Neural progenitor cell (in vitro differentiated cells): ENCODE measurements around the gene LIN7B. TPM values are rescaled to one million over a fixed set of nuclear protein-coding genes. Genes with fewer than 3 reads are reported as not detected.

Experiments
- DNase-seq: peaks from one replicate; pipeline ENCODE4 v3.0.0-alpha.2; 2016; ENCODE audit warnings: low spot score
- H2AFZ ChIP-seq: fragments of 200-600 bp; sonication (generic); replicated peaks from 2 replicates; pipeline ENCODE4 v1.6.1; 2016; ENCODE audit warnings: antibody characterized with exemption
- H3F3A ChIP-seq: fragments of 200-600 bp; sonication (generic); 2 replicates; pipeline ENCODE4 v1.6.1; 2016; ENCODE audit warnings: antibody characterized with exemption, low read depth
- H3K27ac ChIP-seq: fragments of 200-600 bp; sonication (generic); 2 replicates; pipeline ENCODE4 v1.5.1; 2016; ENCODE audit warnings: mild to moderate bottlenecking
- H3K27me3 ChIP-seq: fragments of 200-600 bp; sonication (generic); 2 replicates; pipeline ENCODE4 v1.6.1; 2016; ENCODE audit warnings: mild to moderate bottlenecking, moderate library complexity
- H3K36me3 ChIP-seq: fragments of 200-600 bp; sonication (generic); 2 replicates; pipeline ENCODE4 v1.5.1; 2016
- H3K4me1 ChIP-seq: fragments of 200-600 bp; sonication (generic); 2 replicates; pipeline ENCODE4 v1.6.1; 2016; ENCODE audit warnings: mixed run types
- H3K4me2 ChIP-seq: fragments of 200-600 bp; sonication (generic); 2 replicates; pipeline ENCODE4 v1.6.1; 2016
- H3K4me3 ChIP-seq: fragments of 200-600 bp; sonication (generic); 2 replicates; pipeline ENCODE4 v1.5.1; 2016
- H3K79me2 ChIP-seq: fragments of 200-600 bp; sonication (generic); 2 replicates; pipeline ENCODE4 v1.6.1; 2016; ENCODE audit warnings: low read depth
- H3K9ac ChIP-seq: fragments of 200-600 bp; sonication (generic); 2 replicates; pipeline ENCODE4 v1.6.1; 2016
- H3K9me3 ChIP-seq: fragments of 200-600 bp; sonication (generic); 2 replicates; pipeline ENCODE4 v1.5.1; 2016; ENCODE audit warnings: low read depth
- H4K20me1 ChIP-seq: fragments of 200-600 bp; sonication (generic); 2 replicates; pipeline ENCODE4 v1.6.1; 2016; ENCODE audit warnings: low read depth
- H3K27ac Mint-ChIP-seq: 3 replicates; pipeline ENCODE4 v1.8.0; 2021; ENCODE audit warnings: mixed read lengths
- H3K27me3 Mint-ChIP-seq: 2 replicates; pipeline ENCODE4 v1.8.0; 2022; ENCODE audit warnings: low read depth, mild to moderate bottlenecking, inconsistent platforms, moderate library complexity, mixed read lengths; ENCODE audit not compliant: insufficient read depth
- H3K36me3 Mint-ChIP-seq: 3 replicates; pipeline ENCODE4 v1.8.0; 2021; ENCODE audit warnings: mixed read lengths
- H3K4me1 Mint-ChIP-seq: 3 replicates; pipeline ENCODE4 v1.8.0; 2021; ENCODE audit warnings: mixed read lengths
- H3K4me3 Mint-ChIP-seq: 3 replicates; pipeline ENCODE4 v1.8.0; 2021; ENCODE audit warnings: mild to moderate bottlenecking, moderate library complexity, mixed read lengths
- H3K9me3 Mint-ChIP-seq: 3 replicates; pipeline ENCODE4 v1.8.0; 2020; ENCODE audit warnings: mixed read lengths
- CTCF ChIP-seq: fragments of 200-600 bp; sonication (generic); IDR thresholded peaks from 2 replicates; pipeline ENCODE4 v1.5.1; 2017; ENCODE audit warnings: antibody characterized with exemption, mild to moderate bottlenecking
- EZH2 ChIP-seq: fragments of 200-600 bp; sonication (generic); IDR thresholded peaks from 2 replicates; pipeline ENCODE4 v1.6.1; 2017; ENCODE audit warnings: antibody characterized with exemption, mild to moderate bottlenecking, moderate library complexity
- EZH2phosphoT487 ChIP-seq: fragments of 200-600 bp; sonication (generic); IDR thresholded peaks from 2 replicates; pipeline ENCODE4 v1.6.1; 2017; ENCODE audit warnings: antibody characterized with exemption
- total RNA-seq: library from RNA; depleted of rRNA; stranded (reverse); fragments of >200 nt; gene quantifications from 2 replicates; pipeline ENCODE4 v1.2.3, GENCODE V29; 2015; ENCODE audit warnings: low replicate concordance

Gene LIN7B
- total RNA-seq, 1 donor from 2014 or later, result 9.7 TPM

GRCh38 chr19:49148784-49149651 lies 34.8 kb downstream of the LIN7B start:
- no peaks in the 10 kb centered on the region for H3K9me3 ChIP-seq
- no peak overlapping the region for H3K27ac Mint-ChIP-seq

GRCh38 chr19:49149652-49150105 lies 35.5 kb downstream of the LIN7B start:
- H3K27ac ChIP-seq, result no peak overlapping the region

More at GRCh38 chr19:49148784-49149651, 34.8 kb downstream of the LIN7B start:
- peak overlapping the region; percentile 96 for H3K4me3 Mint-ChIP-seq
- no peaks in the 10 kb centered on the region for H3K79me2 ChIP-seq
- TF ChIP-seq EZH2phosphoT487 (no peak), EZH2 (no peak), CTCF (no peak)
- H3K9ac ChIP-seq, result no peak overlapping the region
- H3K36me3 Mint-ChIP-seq, result peaks cover 1% of the 10 kb centered on the region
- no peak overlapping the region for H3K27ac ChIP-seq
- peak; percentile 100 for DNase-seq
- peak overlapping the region; percentile 67 for H3K4me3 ChIP-seq
- peaks cover 3% of the 10 kb centered on the region for H3K27me3 Mint-ChIP-seq
- H3F3A ChIP-seq, result peaks cover 62% of the 10 kb centered on the region
- H3K4me1 ChIP-seq, result peaks cover 16% of the 10 kb centered on the region
- peaks cover 34% of the 10 kb centered on the region for H3K27me3 ChIP-seq
- H3K36me3 ChIP-seq, result no peaks in the 10 kb centered on the region
- H3K4me2 ChIP-seq, result peak overlapping the region; percentile 92
- peaks cover 36% of the 10 kb centered on the region for H3K4me1 Mint-ChIP-seq
- peak overlapping the region; percentile 68 for H2AFZ ChIP-seq
- H4K20me1 ChIP-seq, result peaks cover 6% of the 10 kb centered on the region
- no peaks in the 10 kb centered on the region for H3K9me3 Mint-ChIP-seq

More at GRCh38 chr19:49149652-49150105, 35.5 kb downstream of the LIN7B start:
- H3K4me3 Mint-ChIP-seq, result peak overlapping the region; percentile 96
- peaks cover 36% of the 10 kb centered on the region for H3K4me1 Mint-ChIP-seq
- TF ChIP-seq CTCF (no peak), EZH2 (no peak), EZH2phosphoT487 (no peak)
- peaks cover 6% of the 10 kb centered on the region for H4K20me1 ChIP-seq
- no peaks in the 10 kb centered on the region for H3K79me2 ChIP-seq
- peaks cover 4% of the 10 kb centered on the region for H3K36me3 Mint-ChIP-seq
- no peak overlapping the region for H3K9ac ChIP-seq
- no peaks in the 10 kb centered on the region for H3K9me3 ChIP-seq
- H3F3A ChIP-seq, result peaks cover 62% of the 10 kb centered on the region
- peak overlapping the region; percentile 93 for H2AFZ ChIP-seq
- peak overlapping the region; percentile 92 for H3K4me2 ChIP-seq
- H3K9me3 Mint-ChIP-seq, result no peaks in the 10 kb centered on the region
- no peaks in the 10 kb centered on the region for H3K36me3 ChIP-seq
- DNase-seq, result peak; percentile 92
- H3K27me3 Mint-ChIP-seq, result peaks cover 8% of the 10 kb centered on the region
- peak overlapping the region; percentile 97 for H3K27ac Mint-ChIP-seq
- peaks cover 16% of the 10 kb centered on the region for H3K4me1 ChIP-seq
- peaks cover 37% of the 10 kb centered on the region for H3K27me3 ChIP-seq
- H3K4me3 ChIP-seq, result peak overlapping the region; percentile 67
